ENCODE results near the gene CNPY1. TPM values are rescaled to one million over a fixed set of nuclear protein-coding genes. Genes with fewer than 3 reads are reported as not detected.

CNPY1 gene
- polyA plus RNA-seq, 2 of the 4 experiments (the other 2 are of a cell fraction), result not detected

GRCh38 chr7:155458878-155459699 is 87.3 kb downstream of the CNPY1 start:
- H3K4me3 ChIP-seq, result peak overlapping the region; percentile 75
- 89% methylated on average over 41 of the region's 68 CpGs for WGBS (ENCODE audit: missing lambda C conversion rate)
- H3K9me3 ChIP-seq, result no peaks in the 10 kb centered on the region
- TF ChIP-seq JUN (IDR thresholded peaks at IDR 0.05), result no peak
- TF ChIP-seq FOSB (CRISPR knock-in tag; IDR thresholded peaks at IDR 0.05), result no peak
- TF ChIP-seq ZNF302 (CRISPR knock-in tag; IDR thresholded peaks at IDR 0.05), result no peak
- TF ChIP-seq ESRRA (IDR thresholded peaks at IDR 0.05; ENCODE audit: borderline replicate concordance, low read length), result no peak
- TF ChIP-seq KDM5A (IDR thresholded peaks at IDR 0.05), result no peak
- no peak for TF ChIP-seq FOSL2 (IDR thresholded peaks at IDR 0.05)
- TF ChIP-seq FOSL2 (CRISPR knock-in tag; IDR thresholded peaks at IDR 0.05), result no peak
- TF ChIP-seq MAFK (IDR thresholded peaks at IDR 0.05; ENCODE audit: partially characterized antibody), result no peak
- TF ChIP-seq NPAS2 (CRISPR knock-in tag; IDR thresholded peaks at IDR 0.05; ENCODE audit: borderline replicate concordance), result no peak
- TF ChIP-seq RFX5 (IDR thresholded peaks at IDR 0.05), result no peak
- TF ChIP-seq CHD4 (IDR thresholded peaks at IDR 0.05; ENCODE audit: borderline replicate concordance), result no peak
- no peak for TF ChIP-seq CEBPB (IDR thresholded peaks at IDR 0.05)
- TF ChIP-seq KDM1A (IDR thresholded peaks at IDR 0.05; ENCODE audit: low read depth), result no peak
- ATAC-seq (no peak), FAIRE-seq (no peak), DNase-seq (ENCODE audit: low read depth in 1 of 2, low spot score in 1 of 2) (no peak)
- H3K4me2 ChIP-seq, result peak overlapping the region; percentile 95
- ChIA-PET POLR2A (no interaction called here), CTCF (interaction anchor here (0.5 kb wide), 1 partner anchor 139 kb away, joined by 3 read pairs; no protein-coding TSS in a partner anchor)
- peak overlapping the region in 1 of 2 experiments; percentile 85; a peak in 2 of 6 replicates for H3K27ac ChIP-seq
- peaks cover 15% of the 10 kb centered on the region; the same call in 2 of the 3 replicates for H3K4me1 ChIP-seq

- TF ChIP-seq PHF8 (IDR thresholded peaks at IDR 0.05; ENCODE audit: borderline replicate concordance, low read depth), result no peak
- no peak for TF ChIP-seq MAFK (IDR thresholded peaks at IDR 0.05; ENCODE audit: partially characterized antibody)
- no peak for TF ChIP-seq SMC3 (IDR thresholded peaks at IDR 0.05)
- TF ChIP-seq RCOR1 (IDR thresholded peaks at IDR 0.05; ENCODE audit: low read depth, low read length), result no peak
- TF ChIP-seq RFX5 (IDR thresholded peaks at IDR 0.05), result no peak
- TF ChIP-seq ELK1 (IDR thresholded peaks at IDR 0.05; ENCODE audit: low read depth, low read length), result no peak
- TF ChIP-seq NFE2L2 (conservative IDR thresholded peaks at IDR 0.05; ENCODE audit: low read length), result no peak
- TF ChIP-seq EHMT2 (IDR thresholded peaks at IDR 0.05; ENCODE audit: low read depth), result no peak
- no peak for TF ChIP-seq JUN (IDR thresholded peaks at IDR 0.05)
- no peak for TF ChIP-seq CBX8 (IDR thresholded peaks at IDR 0.05)
- TF ChIP-seq FOXS1 (CRISPR knock-in tag; IDR thresholded peaks at IDR 0.05), result no peak
- no peak for TF ChIP-seq HDAC2 (IDR thresholded peaks at IDR 0.05)
- no peak for TF ChIP-seq ZSCAN20 (CRISPR knock-in tag; IDR thresholded peaks at IDR 0.05)
- TF ChIP-seq NPAS2 (CRISPR knock-in tag; IDR thresholded peaks at IDR 0.05; ENCODE audit: borderline replicate concordance), result no peak
- TF ChIP-seq HEYL (CRISPR knock-in tag; IDR thresholded peaks at IDR 0.05), result no peak
- no peak for TF ChIP-seq KDM5A (IDR thresholded peaks at IDR 0.05)
- no peak for TF ChIP-seq TP53 (CRISPR knock-in tag; IDR thresholded peaks at IDR 0.05)
- no peak for TF ChIP-seq JUNB (IDR thresholded peaks at IDR 0.05)
- TF ChIP-seq NR3C1 (IDR thresholded peaks at IDR 0.05), result no peak
- Histone ChIP-seq H3K4me3 (peak within 1 kb of the TSS; percentile 75), H3K4me2 (peak within 1 kb of the TSS; percentile 95), H3K4me1 (peaks cover 19% of the 10 kb centered on the region; the same call in 2 of the 3 replicates), H3K9me3 (no peaks in the 10 kb centered on the region), H3K27ac (peak within 1 kb of the TSS; percentile 76 to 85)
- FAIRE-seq (no peak), DNase-seq (ENCODE audit: low read depth in 1 of 2, low spot score in 1 of 2) (no peak), ATAC-seq (0 out of 6 replicates have a peak, but pooled peaks of 1 of the 2 experiments have one; percentile 2)
- 9% methylated on average over 31 of the region's 105 CpGs for WGBS (ENCODE audit: missing lambda C conversion rate)
- ChIA-PET CTCF (no interaction called here), POLR2A (no interaction called here)
Observed at GRCh38 chr7:155458111-155458877, 88.1 kb downstream of the CNPY1 start, which contains the start of gene EN2. Gene EN2 (plus strand): TSS chr7:155458129. CDS start chr7:155458378, 249 bp downstream.
